ENCODE measurements around the gene ADSS1.

The ADSS1 gene

DNA sequence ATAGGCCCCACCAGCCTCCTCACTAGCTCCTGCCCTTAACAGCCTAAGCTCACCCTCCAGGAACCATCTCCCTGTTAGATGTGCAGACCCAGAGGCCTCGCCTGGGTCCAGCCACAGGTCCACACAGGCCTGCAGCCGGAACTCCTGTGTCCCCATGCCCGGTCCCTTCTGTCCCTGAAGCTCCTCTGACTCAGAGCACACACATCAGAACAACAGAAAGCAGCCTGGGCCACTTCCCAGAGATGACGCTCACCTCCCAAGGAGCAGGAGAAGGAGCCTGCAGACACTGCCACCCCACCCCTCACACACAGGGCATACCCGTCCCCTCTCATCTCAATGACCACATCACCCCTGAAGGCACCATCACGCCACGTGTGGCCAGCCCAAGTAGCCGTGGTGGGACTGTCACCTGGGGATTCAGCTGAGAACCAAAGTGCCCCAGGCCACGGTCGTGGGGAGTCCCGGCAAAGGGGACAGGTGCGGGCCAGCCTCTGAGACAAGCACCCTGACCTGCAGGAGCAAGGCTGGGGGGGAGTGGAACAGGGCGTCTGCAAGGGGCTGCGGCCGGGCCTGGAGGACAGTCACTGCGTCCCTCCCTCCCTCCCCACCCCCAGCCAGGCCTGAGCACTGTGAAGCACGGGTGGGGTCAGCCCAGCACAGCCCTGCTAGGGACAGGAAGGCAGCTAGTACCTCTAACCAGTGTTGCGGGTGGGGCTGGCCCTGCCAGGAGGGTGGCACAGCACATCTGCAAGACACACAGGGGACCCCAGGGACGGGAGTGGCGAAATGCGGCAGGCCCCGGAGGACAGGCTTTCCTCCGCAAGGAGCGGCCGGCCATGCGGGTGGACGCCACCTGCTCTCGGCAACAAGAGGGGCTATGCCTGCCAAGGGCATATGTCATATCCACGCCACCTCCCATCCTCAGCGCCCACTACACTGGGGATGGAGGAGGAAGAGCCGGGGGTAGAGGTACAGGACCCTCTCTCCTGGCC is 66.0 kb downstream of the ADSS1 start:
- H3K9me3 Mint-ChIP-seq: no peaks in the 10 kb centered on the region
- no peaks in the 10 kb centered on the region for H3K27me3 Mint-ChIP-seq
- H3K27ac Mint-ChIP-seq: no peak overlapping the region
- no peaks in the 10 kb centered on the region for H3K36me3 Mint-ChIP-seq
- H3K4me1 Mint-ChIP-seq: peaks cover 43% of the 10 kb centered on the region
- H3K4me3 Mint-ChIP-seq: no peak overlapping the region

DNA sequence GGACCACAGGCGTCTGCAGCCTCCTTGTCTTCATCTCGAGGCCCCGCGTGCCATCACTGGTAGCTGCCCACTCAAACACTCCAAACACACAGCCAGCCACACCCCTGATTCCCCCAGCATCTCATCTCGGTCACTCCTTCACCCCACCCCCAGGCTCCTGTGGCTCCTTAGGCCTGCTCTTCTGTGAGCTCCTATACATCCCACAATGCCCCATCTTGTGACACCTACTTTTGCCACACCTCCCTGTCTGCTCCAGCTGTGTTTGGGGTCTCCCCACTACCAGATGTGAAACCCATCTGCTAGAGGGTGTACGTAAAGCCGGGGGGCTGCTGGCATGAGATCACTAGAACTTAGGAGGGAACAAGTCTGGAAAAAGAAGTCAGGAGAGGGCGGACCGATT is 67.4 kb downstream of the ADSS1 start:
- Mint-ChIP-seq H3K27ac (no peak overlapping the region), H3K36me3 (no peaks in the 10 kb centered on the region), H3K9me3 (no peaks in the 10 kb centered on the region), H3K4me1 (peaks cover 48% of the 10 kb centered on the region), H3K4me3 (no peak overlapping the region), H3K27me3 (no peaks in the 10 kb centered on the region)

- H3K27me3 Mint-ChIP-seq: no peaks in the 10 kb centered on the region
- H3K36me3 Mint-ChIP-seq: no peaks in the 10 kb centered on the region
- no peaks in the 10 kb centered on the region for H3K9me3 Mint-ChIP-seq
- no peak overlapping the region for H3K27ac Mint-ChIP-seq
- no peak overlapping the region for H3K4me3 Mint-ChIP-seq
- H3K4me1 Mint-ChIP-seq: peaks cover 44% of the 10 kb centered on the region
Measured at GRCh38 chr14:104792101-104792884, 68.3 kb downstream of the ADSS1 start.

GRCh38 chr14:104792945-104793702 is 69.1 kb downstream of the ADSS1 start:
- Mint-ChIP-seq H3K4me1 (peaks cover 41% of the 10 kb centered on the region), H3K9me3 (no peaks in the 10 kb centered on the region), H3K27ac (no peak overlapping the region)

DNA sequence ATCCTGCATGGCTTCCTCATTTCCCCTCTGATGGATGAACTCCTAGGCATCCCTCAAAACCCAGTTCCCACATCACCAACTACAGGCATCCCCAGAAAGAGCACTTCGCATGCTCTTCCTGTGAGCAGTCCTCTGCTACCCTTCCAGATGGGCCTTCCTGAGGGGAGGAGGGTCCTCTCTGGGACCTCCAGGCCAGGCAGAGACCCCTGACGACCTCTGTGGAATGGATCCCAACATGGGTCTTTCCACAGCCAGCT is 69.6 kb downstream of the ADSS1 start:
- H3K27me3 Mint-ChIP-seq: no peaks in the 10 kb centered on the region
- peak overlapping the region; percentile 62 for H3K27ac Mint-ChIP-seq
- no peaks in the 10 kb centered on the region for H3K9me3 Mint-ChIP-seq
- H3K4me1 Mint-ChIP-seq: peaks cover 38% of the 10 kb centered on the region
- no peaks in the 10 kb centered on the region for H3K36me3 Mint-ChIP-seq
- peak overlapping the region; percentile 89 for H3K4me3 Mint-ChIP-seq

More at GRCh38 chr14:104792945-104793702, 69.1 kb downstream of the ADSS1 start:
- Mint-ChIP-seq H3K36me3 (no peaks in the 10 kb centered on the region), H3K4me3 (peak overlapping the region; percentile 89), H3K27me3 (no peaks in the 10 kb centered on the region)

- H3K9me3 Mint-ChIP-seq: no peaks in the 10 kb centered on the region
- no peaks in the 10 kb centered on the region for H3K27me3 Mint-ChIP-seq
Measured at GRCh38 chr14:104794099-104794498, 70.1 kb downstream of the ADSS1 start.

DNA sequence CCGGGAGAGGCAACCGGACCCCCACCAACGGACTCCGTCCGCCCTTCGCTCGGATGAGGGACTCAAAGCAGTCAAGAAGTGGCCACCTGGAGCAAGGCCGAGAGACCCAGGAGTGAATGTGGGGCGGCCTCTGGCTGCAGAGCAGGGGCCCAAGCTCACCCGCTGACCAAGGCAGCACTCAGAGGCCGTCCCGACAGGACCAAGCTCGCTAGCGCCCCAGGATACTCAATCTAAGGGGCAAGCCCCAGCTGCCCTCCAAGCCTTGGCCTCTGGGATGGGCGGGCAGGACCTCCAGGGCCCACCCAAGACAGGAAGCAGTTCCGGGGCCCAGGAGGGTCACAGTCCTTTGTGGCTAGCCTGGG is 70.6 kb downstream of the ADSS1 start:
- Mint-ChIP-seq H3K36me3 (no peaks in the 10 kb centered on the region), H3K4me3 (peak overlapping the region; percentile 89), H3K27ac (peak overlapping the region; percentile 84), H3K9me3 (no peaks in the 10 kb centered on the region), H3K4me1 (peaks cover 40% of the 10 kb centered on the region), H3K27me3 (no peaks in the 10 kb centered on the region)

More at GRCh38 chr14:104794099-104794498, 70.1 kb downstream of the ADSS1 start:
- peak overlapping the region; percentile 84 for H3K27ac Mint-ChIP-seq
- peak overlapping the region; percentile 89 for H3K4me3 Mint-ChIP-seq
- peaks cover 39% of the 10 kb centered on the region for H3K4me1 Mint-ChIP-seq
- no peaks in the 10 kb centered on the region for H3K36me3 Mint-ChIP-seq

DNA sequence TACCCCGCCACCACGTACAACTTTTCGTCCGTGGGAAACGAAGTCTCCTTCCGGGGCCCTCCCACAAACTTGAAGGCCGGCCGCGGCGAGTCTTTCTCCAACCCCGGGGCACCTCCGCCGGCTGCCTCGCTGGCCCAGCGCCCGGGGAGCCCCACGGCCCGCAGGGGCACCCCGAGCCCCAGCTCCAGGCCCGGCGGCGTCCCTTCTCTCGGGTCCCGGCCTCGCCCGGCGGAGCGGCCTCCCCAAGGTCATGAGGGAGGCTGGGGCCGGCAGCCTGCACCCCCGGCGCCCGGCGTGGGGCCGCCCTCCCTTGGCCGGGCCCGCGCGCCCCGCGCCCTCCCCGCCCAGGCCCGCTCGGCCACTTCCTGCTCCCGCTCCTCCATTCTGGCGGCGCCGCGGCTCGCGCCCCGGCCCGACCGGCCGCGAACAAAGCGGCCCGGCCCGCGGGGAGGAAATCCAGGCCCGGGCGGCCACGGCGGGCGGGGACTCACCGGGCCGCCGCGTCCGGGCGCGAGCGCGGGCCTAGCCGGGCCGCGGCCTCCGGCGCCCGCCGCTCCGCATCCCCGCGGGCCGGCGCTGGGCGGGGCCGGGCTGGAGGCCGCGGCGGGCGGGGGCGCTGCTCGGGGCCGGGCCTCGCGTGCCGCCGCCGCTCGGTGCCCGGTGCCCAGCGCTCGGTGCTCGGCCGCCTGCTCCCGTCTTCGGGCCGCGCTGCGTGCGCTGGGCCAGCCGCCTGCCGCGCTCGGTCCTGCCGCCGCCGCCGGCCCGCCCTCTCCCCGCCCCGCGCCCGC is 71.2 kb downstream of the ADSS1 start, which contains the start of gene AKT1:
TSS of gene AKT1 (minus strand) at position 756 of the 788 bp plus-strand sequence. CDS start 3,105 bp downstream, outside the sequence.
- Mint-ChIP-seq H3K4me3 (peak within 1 kb of the TSS; percentile 89), H3K4me1 (peaks cover 37% of the 10 kb centered on the region), H3K27ac (peak within 1 kb of the TSS; percentile 84), H3K27me3 (no peaks in the 10 kb centered on the region), H3K36me3 (no peaks in the 10 kb centered on the region), H3K9me3 (no peaks in the 10 kb centered on the region)

DNA sequence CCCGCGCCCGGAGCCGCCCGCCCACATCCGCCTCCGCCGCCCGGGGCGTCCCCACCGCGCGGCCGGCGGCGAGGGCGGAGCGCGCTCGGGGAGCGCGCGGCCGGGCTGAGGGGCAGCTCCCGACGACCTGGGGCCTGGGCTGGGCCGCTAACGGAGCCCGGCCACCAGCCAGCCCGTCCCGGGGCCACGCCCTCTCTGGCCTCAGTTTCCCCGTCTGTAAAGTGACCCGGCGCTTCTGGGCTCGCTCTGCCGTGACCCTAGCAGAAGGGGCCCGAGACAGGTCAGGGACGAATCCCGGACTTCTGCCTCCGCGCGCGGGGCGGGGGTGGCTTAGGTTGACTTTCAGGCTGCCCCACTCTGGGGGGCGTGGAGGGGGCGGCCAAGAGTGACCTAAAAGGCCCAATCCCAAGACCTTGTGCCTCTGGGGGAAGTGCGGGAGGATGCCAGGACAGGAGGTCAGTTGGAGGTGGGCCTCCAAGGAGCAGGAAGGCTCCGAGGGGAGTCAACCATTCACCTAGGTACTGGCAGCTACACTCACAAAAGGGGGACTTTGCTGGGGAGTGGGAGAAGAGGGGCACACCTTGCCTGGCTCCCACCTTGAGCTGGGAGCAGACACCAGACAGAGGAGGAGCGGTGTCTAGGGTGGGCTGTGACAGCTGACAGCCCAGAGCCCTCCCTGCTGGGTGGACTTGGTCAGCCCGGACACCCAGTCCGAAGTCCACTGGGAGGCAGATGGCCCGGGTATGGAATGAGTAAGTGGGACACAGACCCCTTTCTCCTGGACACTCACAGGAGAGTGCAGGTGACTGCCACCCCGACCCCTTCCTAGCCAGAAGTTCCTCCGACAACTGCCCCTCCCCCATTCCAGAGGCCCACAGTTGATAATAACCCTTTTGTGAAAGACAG is 72.0 kb downstream of the ADSS1 start:
- H3K27me3 Mint-ChIP-seq: no peaks in the 10 kb centered on the region
- peak overlapping the region; percentile 81 for H3K27ac Mint-ChIP-seq
- H3K9me3 Mint-ChIP-seq: no peaks in the 10 kb centered on the region
- no peaks in the 10 kb centered on the region for H3K36me3 Mint-ChIP-seq
- peak overlapping the region; percentile 67 for H3K4me3 Mint-ChIP-seq
- peaks cover 37% of the 10 kb centered on the region for H3K4me1 Mint-ChIP-seq

DNA sequence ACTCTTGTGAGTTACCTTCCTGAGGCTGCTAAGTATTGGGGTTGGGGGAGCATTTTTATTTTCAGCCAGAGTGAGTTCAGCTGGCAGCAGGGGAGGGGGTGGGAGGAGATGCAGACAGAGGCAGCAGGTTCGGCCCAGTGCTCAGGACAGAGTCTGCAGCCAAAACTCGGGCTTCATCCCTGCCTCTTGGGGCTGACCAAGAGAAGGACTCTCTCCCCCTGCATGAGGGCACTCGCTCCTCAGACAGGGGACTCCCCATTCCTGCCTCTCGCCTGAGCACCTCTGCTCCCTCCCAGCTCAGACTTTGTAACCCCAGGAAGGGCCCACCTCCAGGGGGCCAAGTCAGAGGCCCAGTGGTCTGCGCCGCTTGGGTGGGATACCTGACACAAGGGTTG is 72.7 kb downstream of the ADSS1 start:
- H3K4me1 Mint-ChIP-seq: peaks cover 40% of the 10 kb centered on the region
- H3K27ac Mint-ChIP-seq: no peak overlapping the region
- no peaks in the 10 kb centered on the region for H3K9me3 Mint-ChIP-seq
- no peaks in the 10 kb centered on the region for H3K27me3 Mint-ChIP-seq
- H3K36me3 Mint-ChIP-seq: no peaks in the 10 kb centered on the region
- H3K4me3 Mint-ChIP-seq: peak overlapping the region; percentile 67

Measured in activated naive CD4-positive, alpha-beta T cell treated with anti-CD3 and anti-CD28 coated beads, Interleukin-2, amount 50 U/mL, for 24 hours (primary cell).